HG02678 (cell line): ENCODE data around the gene DCTD.
"Not testable (repeated sequence)": the region's sequence is repeated elsewhere in the genome, so short reads cannot be mapped to it uniquely, and the experiment has no call there.

Experiments used
- ATAC-seq: cut with Tn5 transposase; IDR thresholded peaks from one replicate; pipeline ENCODE4 v1.9.1; 2021; ENCODE audit warnings: mild to moderate bottlenecking, moderate library complexity; ENCODE audit not compliant: unreplicated experiment

Gene DCTD

DNA sequence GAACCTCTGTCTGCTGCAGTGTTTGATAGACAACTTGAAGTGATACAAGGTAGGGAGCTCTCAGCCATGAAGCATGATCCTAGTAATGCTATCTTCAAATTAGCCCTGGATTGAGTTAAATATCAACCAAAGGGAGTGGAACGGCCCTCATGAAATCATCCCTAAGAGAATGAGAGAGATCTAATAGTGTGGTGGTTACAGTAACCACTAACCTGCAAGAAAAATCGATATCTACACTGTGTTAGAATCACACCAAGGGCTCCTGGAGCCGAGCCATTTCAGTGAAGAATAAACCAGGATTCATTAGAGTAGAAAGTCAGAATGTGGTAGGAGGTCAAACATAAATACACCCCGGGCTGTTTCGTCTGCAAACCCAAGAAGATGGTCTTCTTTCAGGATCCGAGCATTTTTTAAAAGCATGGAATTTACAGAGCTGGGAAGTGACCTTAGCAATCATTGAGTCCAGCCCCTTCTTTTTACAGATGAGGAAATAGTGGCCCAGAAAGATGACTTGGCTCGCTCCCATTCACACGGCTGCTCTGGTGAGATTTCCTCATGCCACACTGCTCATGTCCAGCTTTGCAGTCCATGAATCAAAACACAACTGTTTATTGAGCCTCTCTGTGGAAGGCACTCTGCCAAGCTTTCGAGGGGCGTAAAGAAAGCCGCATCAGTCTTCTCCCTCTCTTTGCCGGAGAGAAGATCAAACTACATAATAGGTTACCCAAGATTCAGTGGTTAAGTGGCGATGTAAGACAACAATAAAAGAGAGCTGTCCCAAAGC, 5.5 kb upstream of the DCTD start:
- no peak for ATAC-seq

DNA sequence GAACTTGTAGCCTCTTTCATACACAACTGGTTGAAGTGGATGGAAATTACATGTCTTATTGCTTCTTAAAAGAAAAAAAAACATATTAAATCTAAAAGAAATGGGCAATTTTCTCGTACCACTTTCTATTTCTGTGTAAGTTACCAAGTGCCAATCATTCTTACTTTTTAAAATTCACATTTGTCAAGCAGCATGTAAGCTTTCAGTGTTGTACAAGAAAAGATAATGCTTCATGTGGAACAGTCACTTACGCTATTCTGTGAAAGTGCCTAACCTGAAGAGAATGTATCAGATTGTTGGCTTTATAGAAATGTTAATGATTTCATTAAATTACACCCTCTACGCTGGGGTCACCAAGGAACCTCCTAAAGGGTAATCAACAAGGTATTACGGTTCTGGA, 4.4 kb upstream of the DCTD start:
- ATAC-seq, result no peak

DNA sequence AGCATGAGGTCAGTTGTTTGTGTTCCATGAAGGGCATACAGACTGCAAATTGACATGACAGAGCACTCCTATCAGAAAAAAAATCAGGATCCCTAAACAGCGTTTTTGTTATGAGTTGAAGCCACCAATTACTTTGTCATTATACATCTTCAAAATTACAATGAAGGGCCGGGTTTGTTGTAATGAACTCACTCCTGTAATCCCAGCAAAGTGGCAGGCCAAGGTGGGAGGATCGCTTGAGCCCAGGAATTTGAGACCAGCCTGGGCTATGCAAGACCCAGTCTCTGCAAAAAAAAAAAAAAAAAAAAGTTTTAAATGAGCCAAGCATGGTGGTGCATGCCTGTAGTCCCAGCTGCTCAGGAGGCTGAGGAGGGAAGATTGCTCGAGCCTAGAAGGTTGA, 3.5 kb upstream of the DCTD start:
- ATAC-seq, result no peak

DNA sequence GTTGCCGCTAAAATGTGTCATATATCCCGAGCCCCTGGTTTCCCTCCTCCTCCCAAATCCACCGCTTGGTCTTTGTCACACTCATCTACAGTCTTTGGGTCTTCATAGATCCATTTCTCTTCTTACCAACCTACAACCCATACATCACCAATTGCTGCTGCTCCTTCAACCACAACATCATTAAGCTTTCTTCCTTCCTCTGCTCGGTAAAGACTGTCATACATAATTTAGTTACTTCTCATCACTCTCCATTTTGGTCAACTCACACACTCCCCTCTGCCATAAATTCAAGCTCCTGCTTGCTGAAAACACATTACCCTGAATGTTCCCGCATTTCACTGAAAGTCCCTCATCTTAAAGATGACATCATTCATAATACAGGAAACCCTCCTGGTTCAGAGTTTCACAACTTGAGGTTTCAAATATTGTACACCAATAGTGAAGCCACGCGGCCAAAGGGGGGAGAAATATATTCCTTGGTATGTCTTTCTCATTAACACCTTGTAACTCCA, 1.7 kb upstream of the DCTD start:
- no peak for ATAC-seq

DNA sequence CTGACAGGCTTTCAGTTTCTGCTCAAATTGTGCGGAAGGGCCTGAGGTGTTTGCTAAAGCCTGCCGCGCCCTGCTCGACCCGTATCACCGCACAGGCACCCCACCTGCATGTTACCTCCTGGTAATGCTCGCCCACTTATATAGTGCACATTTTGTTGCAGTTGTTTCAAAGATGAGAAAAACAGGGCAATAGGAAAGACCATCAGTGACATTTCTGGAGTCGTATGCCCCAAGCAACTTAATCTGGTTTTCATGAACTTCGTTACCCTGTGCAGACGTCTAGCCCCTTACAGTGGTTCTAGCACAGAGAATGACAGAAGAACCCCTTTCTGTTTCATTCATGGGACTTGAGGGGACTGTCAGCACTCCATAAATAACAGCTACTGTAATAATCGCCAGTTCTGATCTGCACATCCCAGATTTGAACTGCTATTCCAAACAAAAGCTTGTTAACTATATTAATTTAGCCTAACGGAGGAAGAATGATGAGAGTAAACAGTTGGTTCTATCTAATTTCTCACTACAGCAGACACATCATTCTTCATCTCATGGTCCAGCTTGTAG, 940 bp upstream of the DCTD start:
- peak; percentile 16 for ATAC-seq

DNA sequence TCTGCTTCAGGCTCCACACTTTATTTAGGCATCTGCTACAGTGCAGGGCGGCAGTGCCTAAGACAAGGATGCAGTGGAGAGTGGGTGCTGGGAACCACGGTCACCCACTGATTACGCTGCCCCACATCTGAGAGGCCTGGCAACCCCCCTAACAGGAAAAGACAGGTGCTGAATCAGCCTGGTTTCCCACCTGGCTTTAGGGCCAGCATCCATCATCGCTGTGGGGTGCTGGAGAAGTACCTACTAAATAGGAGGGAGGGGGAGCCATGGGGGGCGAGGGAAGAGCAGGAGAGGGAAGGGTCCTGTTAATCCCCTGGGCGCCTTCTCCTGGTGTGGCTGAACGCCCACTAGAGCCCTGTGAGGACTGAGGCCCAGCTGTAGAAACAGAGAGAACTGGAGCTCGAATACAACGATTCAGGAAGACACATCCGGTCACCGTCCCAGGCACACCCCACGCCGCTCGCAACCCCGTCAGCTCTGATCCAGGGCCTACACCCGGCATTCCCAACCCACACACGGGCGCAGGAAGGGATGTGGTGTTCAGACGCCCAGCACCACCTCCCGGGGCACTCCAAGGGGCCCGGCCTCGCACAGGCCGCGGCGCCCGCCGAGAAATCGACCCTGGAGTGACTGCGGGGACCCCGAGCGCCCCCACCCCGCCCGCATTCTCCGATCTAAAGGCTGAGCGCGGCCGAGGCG, 554 bp downstream of the DCTD start:
- peak; percentile 21 for ATAC-seq

DNA sequence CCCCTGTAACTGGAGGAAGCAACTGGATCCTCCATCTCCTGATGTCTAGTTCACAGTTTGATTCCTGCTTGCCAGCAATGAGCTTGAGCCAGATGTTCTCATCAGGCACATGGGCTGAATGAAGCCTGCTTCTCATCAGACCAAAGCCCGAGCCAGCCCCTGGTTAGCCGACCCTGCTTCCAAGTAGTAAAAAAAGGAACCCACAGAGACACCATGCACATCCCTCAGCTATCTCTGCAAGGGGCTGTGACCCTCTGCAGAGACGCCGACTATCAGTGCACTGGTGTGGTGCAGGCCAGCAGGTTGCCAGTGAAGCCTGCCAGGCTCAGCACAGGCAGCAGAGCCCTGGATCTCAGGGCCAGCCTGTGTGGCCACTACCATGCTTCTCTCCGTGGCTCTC, 2.8 kb downstream of the DCTD start:
- no peak for ATAC-seq

DNA sequence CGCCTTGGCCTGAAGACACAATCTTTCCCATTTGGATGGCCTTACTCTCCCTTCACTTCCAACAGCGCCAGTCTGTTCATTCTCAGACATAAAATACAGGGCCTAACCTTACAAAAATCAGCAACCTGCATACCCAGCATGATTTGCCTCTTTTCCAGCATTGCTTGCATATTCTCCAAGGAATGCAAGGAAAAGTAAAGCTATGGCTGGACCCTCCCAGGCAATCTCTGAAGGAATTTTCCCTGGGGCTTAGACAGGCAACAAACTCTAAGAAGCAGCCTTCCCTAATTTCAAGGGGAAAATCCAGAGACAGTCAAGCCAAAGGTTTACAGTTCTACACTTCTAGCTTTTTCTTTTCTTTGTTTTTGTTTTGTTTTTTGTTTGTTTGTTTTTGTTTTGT, 3.6 kb downstream of the DCTD start:
- ATAC-seq, result no peak

DNA sequence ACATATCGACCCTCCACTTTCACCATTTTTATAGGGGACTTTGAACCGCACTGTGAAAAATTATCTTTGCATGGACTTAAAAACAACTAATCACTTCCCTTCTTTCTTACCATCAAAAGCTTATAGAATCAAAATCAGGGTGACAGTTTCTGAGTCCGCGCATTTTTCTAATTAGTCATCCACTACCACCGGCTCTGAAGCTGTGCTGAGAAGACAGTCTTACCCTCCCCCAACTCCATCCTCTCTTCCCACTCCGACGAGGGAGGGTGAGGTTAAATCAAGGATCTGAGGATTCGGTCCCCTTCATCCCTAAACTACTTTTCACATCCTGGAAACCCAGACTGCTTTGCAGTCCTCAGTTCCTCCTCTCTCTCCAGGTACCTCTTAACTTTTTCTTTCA, 4.2 kb downstream of the DCTD start:
- no peak for ATAC-seq

DNA sequence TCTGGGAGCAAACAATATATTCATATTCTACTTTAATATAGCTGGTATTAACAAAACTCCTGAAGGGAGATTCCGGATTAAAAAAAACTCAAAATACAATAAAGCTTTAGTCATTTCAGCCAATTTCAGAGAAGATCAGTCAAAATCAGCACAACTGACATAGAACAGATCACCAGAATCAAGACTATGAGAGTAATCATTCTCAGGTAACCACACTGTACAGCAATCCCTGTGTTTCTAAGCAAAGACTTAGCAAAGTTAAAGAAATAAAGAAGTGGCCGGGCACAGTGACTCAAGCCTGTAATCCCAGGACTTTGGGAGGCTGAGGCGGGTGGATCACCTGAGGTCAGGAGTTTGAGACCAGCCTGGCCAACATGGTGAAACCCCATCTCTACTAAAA, 9.1 kb downstream of the DCTD start:
- ATAC-seq, result no peak

DNA sequence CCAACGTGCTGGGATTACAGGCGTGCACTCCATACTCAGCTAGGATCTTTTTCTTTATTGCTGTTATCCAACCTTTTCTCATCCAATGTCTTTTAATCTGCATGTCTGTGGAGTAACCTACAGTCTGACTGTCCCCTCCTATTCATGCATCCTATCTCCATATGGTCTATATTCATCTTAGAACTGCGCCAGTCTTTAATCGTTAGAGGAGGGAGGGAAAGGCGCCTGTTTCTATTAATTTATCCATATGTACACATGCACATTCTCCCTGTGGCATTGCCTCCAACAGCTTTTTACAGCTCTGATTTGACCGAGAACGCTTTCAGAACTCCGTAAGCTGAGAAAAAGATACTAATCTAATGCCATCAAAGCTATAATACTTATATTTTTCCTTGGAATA, 9.8 kb downstream of the DCTD start:
- ATAC-seq, result no peak

DNA sequence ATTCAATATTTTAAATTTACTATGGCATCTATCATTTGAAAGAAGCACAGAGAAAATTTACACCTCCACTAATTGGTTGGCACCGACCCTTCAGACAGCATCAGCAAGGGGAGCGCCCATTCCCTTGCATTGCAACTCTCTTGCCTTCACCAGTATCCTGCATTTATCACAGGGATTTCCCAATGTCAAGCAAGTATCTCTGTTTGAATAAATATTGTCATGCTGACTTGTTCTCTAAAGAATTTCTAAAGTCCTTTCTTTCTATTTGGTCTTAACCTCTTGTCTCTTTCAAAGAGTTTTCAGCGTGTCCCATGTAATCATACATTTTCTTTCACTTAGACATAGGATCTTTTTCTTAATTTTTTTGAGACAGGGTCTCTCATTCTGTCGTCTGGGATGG, 10.4 kb downstream of the DCTD start:
- no peak for ATAC-seq

DNA sequence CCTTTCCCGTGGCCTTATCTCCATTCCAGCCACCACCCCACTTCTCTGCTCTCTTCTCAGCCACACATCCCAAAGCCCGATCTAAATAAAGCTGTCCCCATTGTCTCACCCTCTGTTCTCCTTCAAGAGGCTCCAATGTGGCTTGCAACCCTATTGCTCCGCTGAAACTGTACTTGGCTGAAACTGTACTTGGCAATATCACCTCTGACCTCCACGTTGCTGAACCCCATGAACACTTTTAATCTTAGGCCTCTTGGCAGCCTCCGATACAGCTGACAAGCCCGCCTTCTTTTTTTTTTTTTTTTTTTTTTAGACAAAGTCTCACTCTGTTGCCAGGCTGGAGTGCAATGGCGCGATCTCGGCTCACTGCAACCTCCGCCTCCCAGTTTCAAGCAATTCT, 12.1 kb downstream of the DCTD start:
- no peak for ATAC-seq

DNA sequence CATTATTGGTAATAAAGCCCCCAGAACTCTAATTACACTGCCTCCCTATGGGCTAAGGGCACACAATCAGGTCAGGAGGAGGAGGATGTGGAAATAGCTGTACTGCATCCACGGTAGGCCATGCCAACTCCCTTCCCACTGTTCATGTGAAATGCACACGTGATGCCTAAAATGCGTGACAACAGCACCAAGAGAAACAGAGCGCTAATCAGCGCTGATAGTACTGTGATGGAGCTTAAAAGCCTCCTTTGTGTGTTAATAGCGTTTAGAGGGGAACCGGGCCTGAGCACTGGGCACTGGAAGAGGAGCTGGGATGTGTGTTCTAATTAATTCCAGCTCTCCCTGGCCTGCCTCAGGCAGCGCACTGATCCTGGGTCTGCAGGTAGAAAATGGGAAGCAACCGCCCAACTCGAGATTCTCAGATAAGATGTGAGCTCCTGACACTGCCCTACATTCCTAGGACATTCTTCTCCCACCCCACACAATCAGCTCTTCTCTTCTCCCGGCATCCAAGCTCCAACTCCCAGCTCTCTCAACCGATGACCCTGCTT, 12.9 kb downstream of the DCTD start:
- ATAC-seq, result no peak

DNA sequence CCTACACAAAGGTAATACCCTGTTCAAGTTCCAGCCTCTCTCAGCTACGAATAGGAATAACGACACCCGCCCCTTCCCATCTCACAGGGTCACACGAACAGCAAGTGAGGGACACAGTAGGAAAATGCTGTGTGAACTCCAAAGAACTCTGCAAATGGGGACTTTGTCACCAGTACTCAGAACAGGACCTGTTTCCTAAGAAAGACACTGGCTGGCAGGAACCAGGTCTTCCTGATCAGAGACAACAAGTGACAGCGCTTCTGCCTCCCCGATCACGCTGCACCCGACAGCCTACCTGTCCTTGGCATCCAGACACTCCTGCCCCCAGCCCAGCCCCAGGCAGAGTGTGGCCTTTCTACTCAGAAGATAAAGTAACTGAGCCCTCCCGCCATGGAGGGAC, 14.2 kb downstream of the DCTD start:
- ATAC-seq, result no peak

DNA sequence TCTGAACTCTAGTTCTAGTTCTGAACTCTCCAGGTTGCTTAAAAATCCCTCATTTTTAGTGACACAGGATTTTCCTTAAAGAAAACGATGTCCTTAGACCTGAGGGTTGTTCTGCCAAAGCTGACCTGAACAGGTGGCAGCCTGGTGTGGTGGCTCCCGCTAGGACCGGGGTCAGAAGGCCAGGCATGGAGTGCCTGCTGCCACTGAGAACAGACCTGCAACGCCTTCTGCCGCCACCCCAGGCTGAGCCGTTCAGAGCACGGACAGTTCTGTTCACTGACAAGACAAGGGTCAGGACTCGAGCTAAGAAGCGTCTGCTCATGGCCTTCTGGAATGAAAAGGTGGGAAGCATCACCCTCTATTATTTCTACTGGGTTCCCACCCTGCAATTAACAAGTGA, 15.8 kb downstream of the DCTD start:
- no peak for ATAC-seq

DNA sequence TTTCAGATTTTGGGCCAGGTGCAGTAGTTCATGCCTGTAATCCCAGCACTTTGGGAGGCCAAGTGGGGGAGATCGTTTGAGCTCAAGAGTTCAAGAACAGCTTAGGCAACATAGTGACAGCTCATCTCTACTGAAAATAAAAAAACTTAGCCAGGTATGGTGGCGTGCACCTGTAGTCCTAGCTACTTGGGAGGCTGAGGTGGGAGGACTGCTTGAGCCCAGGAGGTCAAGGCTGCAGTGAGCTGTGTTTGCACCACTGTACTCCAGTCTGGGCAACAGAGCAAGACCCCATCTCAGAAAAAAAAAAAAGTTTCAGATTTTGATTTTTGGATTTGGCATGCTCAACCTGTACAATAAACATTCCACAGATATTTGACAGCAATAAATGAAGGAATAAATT, 17.2 kb downstream of the DCTD start:
- not testable (repeated sequence) for ATAC-seq

DNA sequence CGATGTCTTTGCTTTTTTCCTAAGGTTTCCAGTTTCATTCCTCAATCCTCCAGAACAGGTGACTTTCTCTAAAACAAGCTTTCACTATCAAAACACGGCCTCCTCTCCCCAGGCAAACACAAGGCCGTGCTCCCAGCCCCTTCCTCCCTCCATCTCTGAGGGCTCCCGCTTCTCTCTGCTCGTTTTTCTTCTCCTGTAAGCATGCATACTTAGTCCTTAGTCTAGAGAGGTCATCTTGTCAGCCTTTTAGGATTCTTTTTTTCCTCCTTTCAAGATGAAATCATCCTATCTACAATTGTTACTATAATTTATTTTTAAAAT, 18.7 kb downstream of the DCTD start:
- ATAC-seq, result no peak

DNA sequence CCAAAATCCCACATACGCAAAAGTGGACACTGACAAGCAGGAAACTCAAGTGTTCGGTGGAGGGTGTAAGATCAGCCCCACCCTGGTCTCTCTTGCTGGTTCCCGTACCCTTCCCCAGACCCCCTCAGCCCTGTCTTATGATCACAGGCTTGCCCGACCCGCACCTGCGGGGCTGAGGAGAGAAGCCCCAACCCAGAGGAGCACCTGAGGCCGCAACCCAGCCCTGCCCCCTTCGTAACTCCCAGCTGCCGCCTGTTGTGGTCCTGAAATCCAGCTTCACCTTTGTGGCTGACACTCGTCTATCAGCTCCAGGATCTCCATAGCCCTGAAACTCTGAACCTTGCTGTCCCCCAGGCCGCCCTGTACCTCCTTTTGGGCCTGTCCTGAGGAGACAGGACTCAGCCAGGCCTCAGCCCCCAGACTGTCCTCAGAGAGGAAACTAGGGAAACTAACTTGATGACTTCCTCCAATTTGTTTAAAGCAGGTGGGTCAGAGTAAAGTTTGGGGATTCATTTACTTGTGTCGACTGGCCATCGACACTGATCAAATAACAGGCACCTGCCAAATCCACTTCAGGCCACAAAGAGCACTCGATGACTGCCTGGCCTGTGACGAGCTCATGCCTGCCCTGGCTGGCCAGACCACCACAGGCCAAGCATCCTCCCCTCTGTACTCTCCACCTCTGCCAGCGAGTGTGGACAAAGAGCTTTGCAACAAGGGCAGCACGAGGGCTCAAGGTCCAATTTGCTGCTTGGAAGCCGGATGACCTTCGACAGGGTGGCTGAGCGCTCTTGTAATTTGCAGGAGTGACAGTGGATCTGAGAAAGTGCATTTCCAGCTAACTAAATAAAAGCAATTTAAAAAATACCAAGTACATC, 19.3 kb downstream of the DCTD start:
- ATAC-seq, result no peak

DNA sequence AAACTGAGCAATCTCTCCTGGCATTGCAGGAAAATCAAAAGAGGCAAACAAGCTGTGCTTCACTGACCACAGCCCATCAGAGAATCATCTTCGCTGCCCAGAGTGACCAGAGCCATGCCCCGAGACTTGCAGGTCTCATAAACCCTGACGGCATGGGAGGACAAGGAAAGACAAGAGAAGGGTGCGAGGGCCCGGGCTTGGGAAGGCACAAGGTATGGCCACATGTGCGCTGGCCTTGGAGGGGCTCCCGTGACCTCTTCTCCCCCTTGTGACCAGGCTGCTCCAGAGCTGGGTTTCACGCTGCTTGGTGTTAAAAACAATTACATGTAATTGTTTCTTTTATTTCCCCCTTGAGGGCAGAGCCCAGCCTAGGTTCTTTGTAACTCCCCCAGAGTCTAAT, 20.8 kb downstream of the DCTD start:
- ATAC-seq, result no peak

DNA sequence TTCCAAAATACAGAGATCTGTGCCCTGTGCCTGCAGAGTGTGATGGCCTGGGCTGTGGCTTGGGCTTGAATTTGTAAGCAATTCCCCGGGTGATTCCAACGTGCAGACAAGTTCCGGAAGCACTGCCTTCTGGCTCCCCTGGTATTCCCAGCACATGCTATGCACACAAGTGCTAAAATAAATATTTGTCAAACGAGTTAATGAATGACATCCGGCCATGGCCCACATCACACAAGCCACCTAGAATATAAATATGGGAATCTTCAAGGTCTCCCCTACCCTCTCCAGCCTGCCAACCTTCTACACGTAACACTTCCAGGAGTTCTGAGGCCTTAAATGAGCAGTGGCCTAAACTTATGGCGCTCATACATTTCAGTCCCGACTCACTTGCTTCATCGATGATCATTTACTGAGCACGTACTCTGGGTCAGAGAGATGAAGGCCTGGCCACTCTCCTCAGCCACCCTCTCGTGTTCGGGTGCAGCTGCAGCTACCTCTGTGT, 21.3 kb downstream of the DCTD start:
- no peak for ATAC-seq
